Glomerular endothelial cell (primary cell): ENCODE data around the gene ATIC. TPM values are rescaled to one million over a fixed set of nuclear protein-coding genes. Genes with fewer than 3 reads are reported as not detected.

ENCODE experiments used
- DNase-seq: peaks from one replicate; pipeline ENCODE4 v3.0.0-alpha.2; 2011; ENCODE audit warnings: low read depth, low spot score; ENCODE audit errors: extremely low read depth
- total RNA-seq: library from RNA; depleted of rRNA; stranded (reverse); fragments of >200 nt; gene quantifications from 2 replicates; pipeline ENCODE4 v1.2.3, GENCODE V29; 2015

The ATIC gene
- total RNA-seq, 1 donor from 2014 or later, result 43.6 TPM

GRCh38 chr2:215314896-215315295, 3.0 kb downstream of the ATIC start:
- DNase-seq, result no peak

- DNase-seq, result no peak
Measured at GRCh38 chr2:215315301-215315700, 3.4 kb downstream of the ATIC start.

GRCh38 chr2:215316336-215316735, 4.5 kb downstream of the ATIC start:
- DNase-seq, result no peak

- DNase-seq, result no peak
Measured at GRCh38 chr2:215319500-215319899, 7.6 kb downstream of the ATIC start.

GRCh38 chr2:215320102-215320501, 8.2 kb downstream of the ATIC start:
- DNase-seq, result no peak

GRCh38 chr2:215320679-215321078, 8.8 kb downstream of the ATIC start:
- DNase-seq, result no peak

- no peak for DNase-seq
Measured at GRCh38 chr2:215324811-215325210, 13.0 kb downstream of the ATIC start.

- no peak for DNase-seq
Measured at GRCh38 chr2:215328066-215328465, 16.2 kb downstream of the ATIC start.

GRCh38 chr2:215332872-215333595, 21.2 kb downstream of the ATIC start:
- no peak for DNase-seq

GRCh38 chr2:215338883-215339679, 27.2 kb downstream of the ATIC start:
- DNase-seq, result no peak

- DNase-seq, result no peak
Measured at GRCh38 chr2:215347878-215348277, 36.0 kb downstream of the ATIC start.

GRCh38 chr2:215352602-215353001, 40.7 kb downstream of the ATIC start:
- DNase-seq, result no peak

GRCh38 chr2:215354771-215355695, 43.2 kb downstream of the ATIC start:
- no peak for DNase-seq

- no peak for DNase-seq
Measured at GRCh38 chr2:215355801-215356200, 43.9 kb downstream of the ATIC start.

- no peak for DNase-seq
Measured at GRCh38 chr2:215356334-215356947, 44.6 kb downstream of the ATIC start.

GRCh38 chr2:215356948-215357461, 45.1 kb downstream of the ATIC start:
- no peak for DNase-seq

- no peak for DNase-seq
Measured at GRCh38 chr2:215357660-215358059, 45.8 kb downstream of the ATIC start.

- DNase-seq, result no peak
Measured at GRCh38 chr2:215358312-215358845, 46.5 kb downstream of the ATIC start.

- no peak for DNase-seq
Measured at GRCh38 chr2:215358891-215359575, 47.2 kb downstream of the ATIC start.

- no peak for DNase-seq
Measured at GRCh38 chr2:215359576-215359922, 47.7 kb downstream of the ATIC start.
